HG03520 (cell line): Measurements from ENCODE around the gene ELAC1.
"Not testable (repeated sequence)": the region's sequence is repeated elsewhere in the genome, so short reads cannot be mapped to it uniquely, and the experiment has no call there.

Experiments used
- ATAC-seq: cut with Tn5 transposase; IDR thresholded peaks from one replicate; pipeline ENCODE4 v1.9.1; 2021; ENCODE audit warnings: mild to moderate bottlenecking, moderate library complexity; ENCODE audit not compliant: unreplicated experiment

ELAC1 gene

GRCh38 chr18:50972404-50972803, 4.6 kb downstream of the ELAC1 start:
- not testable (repeated sequence) for ATAC-seq

GRCh38 chr18:50973367-50974126, 5.7 kb downstream of the ELAC1 start:
- no peak for ATAC-seq

- ATAC-seq, result no peak
Observed at GRCh38 chr18:50977037-50977760, 9.4 kb downstream of the ELAC1 start.

GRCh38 chr18:50981381-50981780, 13.5 kb downstream of the ELAC1 start:
- ATAC-seq, result no peak

- no peak for ATAC-seq
Observed at GRCh38 chr18:50982086-50982801, 14.4 kb downstream of the ELAC1 start.

GRCh38 chr18:50982802-50983179, 15.0 kb downstream of the ELAC1 start:
- ATAC-seq, result no peak

- no peak for ATAC-seq
Observed at GRCh38 chr18:50986360-50987087, 18.7 kb downstream of the ELAC1 start.

GRCh38 chr18:50987261-50987660, 19.4 kb downstream of the ELAC1 start:
- no peak for ATAC-seq

GRCh38 chr18:50989711-50990110, 21.9 kb downstream of the ELAC1 start:
- no peak for ATAC-seq

GRCh38 chr18:50992351-50992762, 24.5 kb downstream of the ELAC1 start:
- no peak for ATAC-seq

- no peak for ATAC-seq
Observed at GRCh38 chr18:50994031-50994430, 26.2 kb downstream of the ELAC1 start.

- ATAC-seq, result not testable (repeated sequence)
Observed at GRCh38 chr18:51003174-51003573, 35.3 kb downstream of the ELAC1 start.

GRCh38 chr18:51006061-51006818, 38.4 kb downstream of the ELAC1 start:
- no peak for ATAC-seq

GRCh38 chr18:51006948-51007789, 39.3 kb downstream of the ELAC1 start:
- ATAC-seq, result no peak

GRCh38 chr18:51007790-51008139, 39.9 kb downstream of the ELAC1 start:
- no peak for ATAC-seq

GRCh38 chr18:51009072-51009471, 41.2 kb downstream of the ELAC1 start:
- no peak for ATAC-seq

- ATAC-seq, result no peak
Observed at GRCh38 chr18:51010218-51010617, 42.4 kb downstream of the ELAC1 start.

GRCh38 chr18:51011709-51012108, 43.9 kb downstream of the ELAC1 start:
- ATAC-seq, result no peak

- no peak for ATAC-seq
Observed at GRCh38 chr18:51012441-51012840, 44.6 kb downstream of the ELAC1 start.

GRCh38 chr18:51013259-51013658, 45.4 kb downstream of the ELAC1 start:
- no peak for ATAC-seq
